Transverse colon (tissue), 4 donors: Measurements from ENCODE around the gene TUFT1.

Experiments used
- EP300 ChIP-seq: sonication (generic); formaldehyde crosslinking; IDR thresholded peaks from one replicate; pipeline ENCODE4 v1.6.1; 2017; ENCODE audit warnings: antibody characterized with exemption, low read depth
- POLR2A ChIP-seq: fragments of 450-650 bp; IDR thresholded peaks from one replicate; pipeline ENCODE4 v1.6.1; 2016; ENCODE audit warnings: antibody characterized with exemption, mild to moderate bottlenecking, moderate library complexity
- POLR2AphosphoS5 ChIP-seq, 3 donors: sonication (generic); formaldehyde crosslinking; IDR thresholded peaks; one replicate each; pipeline ENCODE4 v1.6.1; 2016; ENCODE audit warnings: antibody characterized with exemption in 3 of 3
- TF ChIP-seq, protein P1 (sequence below), 5 experiments: fragments of 200-600 bp in 3 of 5; fragments of 450-650 bp in 2 of 5; sonication (generic) in 3 of 5; IDR thresholded peaks; 1 replicate in 2 of 5; 2 replicates in 3 of 5; pipeline ENCODE4 v1.5.1; 2016 to 2017; ENCODE audit warnings: antibody characterized with exemption in 5 of 5, inconsistent platforms in 3 of 5, mild to moderate bottlenecking in 2 of 5, moderate library complexity in 1 of 5

DNA sequence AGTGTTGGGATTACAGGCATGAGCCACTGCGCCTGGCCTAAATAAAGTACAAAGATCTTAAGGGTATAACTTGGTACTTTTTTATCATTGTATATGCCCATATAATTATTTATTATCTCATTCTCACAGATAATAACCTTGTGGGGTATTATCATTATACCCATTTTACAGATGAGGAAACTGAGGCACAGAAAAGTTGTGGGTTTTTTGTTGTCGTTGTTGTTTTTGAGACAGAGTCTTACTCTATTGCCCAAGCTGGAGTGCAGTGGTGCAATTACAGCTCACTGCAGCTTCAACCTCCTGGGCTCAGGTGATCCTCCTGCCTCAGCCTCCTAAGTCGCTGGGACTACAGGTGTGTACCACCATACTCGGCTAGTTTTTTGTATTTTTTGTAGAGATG, 24.8 kb upstream of the TUFT1 start:
- TF ChIP-seq, protein P1, sequence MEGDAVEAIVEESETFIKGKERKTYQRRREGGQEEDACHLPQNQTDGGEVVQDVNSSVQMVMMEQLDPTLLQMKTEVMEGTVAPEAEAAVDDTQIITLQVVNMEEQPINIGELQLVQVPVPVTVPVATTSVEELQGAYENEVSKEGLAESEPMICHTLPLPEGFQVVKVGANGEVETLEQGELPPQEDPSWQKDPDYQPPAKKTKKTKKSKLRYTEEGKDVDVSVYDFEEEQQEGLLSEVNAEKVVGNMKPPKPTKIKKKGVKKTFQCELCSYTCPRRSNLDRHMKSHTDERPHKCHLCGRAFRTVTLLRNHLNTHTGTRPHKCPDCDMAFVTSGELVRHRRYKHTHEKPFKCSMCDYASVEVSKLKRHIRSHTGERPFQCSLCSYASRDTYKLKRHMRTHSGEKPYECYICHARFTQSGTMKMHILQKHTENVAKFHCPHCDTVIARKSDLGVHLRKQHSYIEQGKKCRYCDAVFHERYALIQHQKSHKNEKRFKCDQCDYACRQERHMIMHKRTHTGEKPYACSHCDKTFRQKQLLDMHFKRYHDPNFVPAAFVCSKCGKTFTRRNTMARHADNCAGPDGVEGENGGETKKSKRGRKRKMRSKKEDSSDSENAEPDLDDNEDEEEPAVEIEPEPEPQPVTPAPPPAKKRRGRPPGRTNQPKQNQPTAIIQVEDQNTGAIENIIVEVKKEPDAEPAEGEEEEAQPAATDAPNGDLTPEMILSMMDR (IDR thresholded peaks at IDR 0.05), result no peak
- no peak for TF ChIP-seq POLR2A
- no peak for TF ChIP-seq EP300
- no peak for TF ChIP-seq POLR2AphosphoS5 (IDR thresholded peaks at IDR 0.05)
